Suprapubic skin (tissue), 4 donors: ENCODE results near the gene ZBED1. TPM values are rescaled to one million over a fixed set of nuclear protein-coding genes. Genes with fewer than 3 reads are reported as not detected.

Source experiments
- DNase-seq, 2 donors: peaks; one replicate each; pipeline ENCODE4 v3.0.0-alpha.2; 2019; ENCODE audit warnings: low spot score in 2 of 2
- H3K27ac ChIP-seq: fragments of 200-600 bp; sonication (generic); one replicate; pipeline ENCODE4 v1.5.1; 2019
- H3K27me3 ChIP-seq: fragments of 200-600 bp; sonication (generic); one replicate; pipeline ENCODE4 v1.5.1; 2019
- H3K36me3 ChIP-seq: fragments of 200-600 bp; sonication (generic); one replicate; pipeline ENCODE4 v1.5.1; 2019
- H3K4me1 ChIP-seq: fragments of 200-600 bp; sonication (generic); one replicate; pipeline ENCODE4 v1.5.1; 2019
- H3K4me3 ChIP-seq: fragments of 200-600 bp; sonication (generic); one replicate; pipeline ENCODE4 v1.5.1; 2019; ENCODE audit warnings: mild to moderate bottlenecking
- H3K9me3 ChIP-seq: fragments of 200-600 bp; sonication (generic); one replicate; pipeline ENCODE4 v1.5.1; 2019
- EP300 ChIP-seq: sonication (generic); formaldehyde crosslinking; IDR thresholded peaks from one replicate; pipeline ENCODE4 v1.6.1; 2017; ENCODE audit warnings: antibody characterized with exemption
- POLR2A ChIP-seq, 2 donors: fragments of 450-650 bp; IDR thresholded peaks; one replicate each; pipeline ENCODE4 v1.6.1; 2017; ENCODE audit warnings: antibody characterized with exemption in 2 of 2, mild to moderate bottlenecking in 2 of 2, moderate library complexity in 2 of 2
- POLR2AphosphoS5 ChIP-seq, 3 donors: sonication (generic); formaldehyde crosslinking; IDR thresholded peaks; one replicate each; pipeline ENCODE4 v1.6.1; 2017; ENCODE audit warnings: antibody characterized with exemption in 3 of 3
- WGBS: methylation state at CpG from one replicate; pipeline ENCODE4 v1.1.5; 2018; 5-methylcytosine and 5-hydroxymethylcytosine counted together
- total RNA-seq, 4 donors: library from RNA; depleted of rRNA; stranded (reverse); fragments of >200 nt; gene quantifications; one replicate each; pipeline ENCODE4 v1.1.0, GENCODE V29; 2016
- TF ChIP-seq, protein P1 (sequence below), 2 donors: fragments of 200-600 bp in 1 of 2; fragments of 450-650 bp in 1 of 2; sonication (generic) in 1 of 2; IDR thresholded peaks; one replicate each; pipeline ENCODE4 v1.5.1; 2016 to 2019; ENCODE audit warnings: antibody characterized with exemption in 2 of 2, mild to moderate bottlenecking in 1 of 2, moderate library complexity in 1 of 2

The ZBED1 gene
- 10 to 100 TPM; 41.5 to 67.3 (median 55.1) TPM for total RNA-seq

DNA sequence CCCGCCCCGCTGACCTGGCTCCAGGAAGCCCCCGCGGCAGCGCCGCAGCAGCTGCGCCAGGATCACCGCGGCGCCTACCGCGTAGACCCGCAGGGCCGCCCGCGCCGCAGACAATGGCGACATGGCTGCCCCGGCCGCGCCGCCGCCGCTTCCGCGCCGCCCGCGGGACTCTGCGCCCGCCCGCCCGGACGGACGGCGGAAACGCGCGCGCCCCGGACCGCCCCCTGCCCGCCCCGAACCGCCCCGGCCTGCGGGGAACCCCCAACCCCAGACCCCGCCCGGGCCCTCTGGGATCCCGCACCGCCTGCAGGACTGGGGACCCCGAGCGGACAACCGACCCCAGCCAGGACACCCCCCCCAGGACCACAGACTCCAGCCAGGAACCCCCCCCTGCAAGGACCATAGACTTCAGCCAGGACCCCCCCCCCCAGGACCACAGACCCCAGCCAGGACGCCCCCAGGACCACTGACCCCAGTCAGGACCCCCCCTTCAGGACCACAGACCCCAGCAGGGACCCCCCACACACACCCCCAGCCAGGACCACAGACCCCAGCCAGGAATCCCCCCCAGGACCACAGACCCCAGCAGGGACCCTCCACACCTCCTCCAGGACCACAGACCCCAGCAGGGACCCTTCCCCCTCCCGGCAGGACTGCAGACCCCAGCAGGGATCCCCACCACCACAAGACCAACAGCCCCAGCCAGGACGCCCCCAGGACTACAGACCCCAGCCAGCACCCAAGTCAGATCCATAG lies at the start of gene ZBED1, which contains the start of gene DHRSX:
ZBED1 (minus strand) TSS at position 174 of the 756 bp plus-strand sequence. CDS start 10,257 bp downstream, outside the sequence.
DHRSX (minus strand) TSS at position 174 of the 756 bp plus-strand sequence; CDS start at position 123, 51 bp downstream.
- whole genome bisulfite sequencing: 31% methylated on average over 6 of the region's 57 CpGs
- peak within 1 kb of the TSS; percentile 78 for H3K4me3 ChIP-seq
- no peaks in the 10 kb centered on the region for H3K27me3 ChIP-seq
- TF ChIP-seq POLR2A (IDR thresholded peaks at IDR 0.05): peak in 1 of 2 donors; percentile 44
- TF ChIP-seq, protein P1, sequence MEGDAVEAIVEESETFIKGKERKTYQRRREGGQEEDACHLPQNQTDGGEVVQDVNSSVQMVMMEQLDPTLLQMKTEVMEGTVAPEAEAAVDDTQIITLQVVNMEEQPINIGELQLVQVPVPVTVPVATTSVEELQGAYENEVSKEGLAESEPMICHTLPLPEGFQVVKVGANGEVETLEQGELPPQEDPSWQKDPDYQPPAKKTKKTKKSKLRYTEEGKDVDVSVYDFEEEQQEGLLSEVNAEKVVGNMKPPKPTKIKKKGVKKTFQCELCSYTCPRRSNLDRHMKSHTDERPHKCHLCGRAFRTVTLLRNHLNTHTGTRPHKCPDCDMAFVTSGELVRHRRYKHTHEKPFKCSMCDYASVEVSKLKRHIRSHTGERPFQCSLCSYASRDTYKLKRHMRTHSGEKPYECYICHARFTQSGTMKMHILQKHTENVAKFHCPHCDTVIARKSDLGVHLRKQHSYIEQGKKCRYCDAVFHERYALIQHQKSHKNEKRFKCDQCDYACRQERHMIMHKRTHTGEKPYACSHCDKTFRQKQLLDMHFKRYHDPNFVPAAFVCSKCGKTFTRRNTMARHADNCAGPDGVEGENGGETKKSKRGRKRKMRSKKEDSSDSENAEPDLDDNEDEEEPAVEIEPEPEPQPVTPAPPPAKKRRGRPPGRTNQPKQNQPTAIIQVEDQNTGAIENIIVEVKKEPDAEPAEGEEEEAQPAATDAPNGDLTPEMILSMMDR (IDR thresholded peaks at IDR 0.05): no peak
- H3K4me1 ChIP-seq: peaks cover 42% of the 10 kb centered on the region
- peak in 1 of 2 donors; percentile 72 for DNase-seq
- H3K9me3 ChIP-seq: no peaks in the 10 kb centered on the region
- peak within 1 kb of the TSS; percentile 91 for H3K27ac ChIP-seq
- no peaks in the 10 kb centered on the region for H3K36me3 ChIP-seq

- H3K27me3 ChIP-seq: no peaks in the 10 kb centered on the region
- no peak overlapping the region for H3K27ac ChIP-seq
- H3K36me3 ChIP-seq: no peaks in the 10 kb centered on the region
- no peak for DNase-seq
- WGBS: 16% methylated on average over 7 of the region's 7 CpGs
- TF ChIP-seq POLR2AphosphoS5 (IDR thresholded peaks at IDR 0.05) (no peak), POLR2A (IDR thresholded peaks at IDR 0.05) (no peak), EP300 (no peak)
- TF ChIP-seq, protein P1 (IDR thresholded peaks at IDR 0.05): no peak
- H3K9me3 ChIP-seq: no peaks in the 10 kb centered on the region
- no peaks in the 10 kb centered on the region for H3K4me1 ChIP-seq
- no peak overlapping the region for H3K4me3 ChIP-seq
Observed at GRCh38 chrX:2549876-2550275, 49.1 kb upstream of the ZBED1 start.

- H3K9me3 ChIP-seq: no peaks in the 10 kb centered on the region
- WGBS: 39% methylated on average over 11 of the region's 11 CpGs
Observed at GRCh38 chrX:2548711-2549423, 48.1 kb upstream of the ZBED1 start.

GRCh38 chrX:2547736-2548135 lies 47.0 kb upstream of the ZBED1 start:
- WGBS: 72% methylated on average over 4 of the region's 4 CpGs
- TF ChIP-seq POLR2A (IDR thresholded peaks at IDR 0.05) (no peak), POLR2AphosphoS5 (IDR thresholded peaks at IDR 0.05) (no peak), EP300 (no peak)
- TF ChIP-seq, protein P1 (IDR thresholded peaks at IDR 0.05): no peak

More at GRCh38 chrX:2548711-2549423, 48.1 kb upstream of the ZBED1 start:
- DNase-seq: no peak
- no peak overlapping the region for H3K27ac ChIP-seq
- H3K4me3 ChIP-seq: no peak overlapping the region
- H3K27me3 ChIP-seq: no peaks in the 10 kb centered on the region
- H3K4me1 ChIP-seq: no peaks in the 10 kb centered on the region
- no peaks in the 10 kb centered on the region for H3K36me3 ChIP-seq
- no peak for TF ChIP-seq POLR2AphosphoS5 (IDR thresholded peaks at IDR 0.05)
- TF ChIP-seq EP300: no peak
- TF ChIP-seq POLR2A (IDR thresholded peaks at IDR 0.05): no peak
- TF ChIP-seq, protein P1 (IDR thresholded peaks at IDR 0.05): no peak

GRCh38 chrX:2546496-2546895 lies 45.7 kb upstream of the ZBED1 start:
- 76% methylated on average over 1 of the region's 1 CpG for WGBS
- Histone ChIP-seq H3K9me3 (no peaks in the 10 kb centered on the region), H3K36me3 (no peaks in the 10 kb centered on the region), H3K4me3 (no peak overlapping the region), H3K27ac (no peak overlapping the region), H3K4me1 (no peaks in the 10 kb centered on the region), H3K27me3 (no peaks in the 10 kb centered on the region)
- TF ChIP-seq POLR2AphosphoS5 (IDR thresholded peaks at IDR 0.05) (no peak), EP300 (no peak), POLR2A (IDR thresholded peaks at IDR 0.05) (no peak)
- TF ChIP-seq, protein P1 (IDR thresholded peaks at IDR 0.05): no peak
- DNase-seq: no peak

More at GRCh38 chrX:2547736-2548135, 47.0 kb upstream of the ZBED1 start:
- no peak for DNase-seq
- Histone ChIP-seq H3K9me3 (no peaks in the 10 kb centered on the region), H3K4me1 (no peaks in the 10 kb centered on the region), H3K36me3 (no peaks in the 10 kb centered on the region), H3K27ac (no peak overlapping the region), H3K27me3 (no peaks in the 10 kb centered on the region), H3K4me3 (no peak overlapping the region)
